ENCODE data around the gene TRIM7. TPM values are rescaled to one million over a fixed set of nuclear protein-coding genes. Genes with fewer than 3 reads are reported as not detected.

TRIM7 gene
- total and polyA plus RNA-seq, 2 experiments from 2014 or later, result 0.53 to 0.56 TPM

DNA sequence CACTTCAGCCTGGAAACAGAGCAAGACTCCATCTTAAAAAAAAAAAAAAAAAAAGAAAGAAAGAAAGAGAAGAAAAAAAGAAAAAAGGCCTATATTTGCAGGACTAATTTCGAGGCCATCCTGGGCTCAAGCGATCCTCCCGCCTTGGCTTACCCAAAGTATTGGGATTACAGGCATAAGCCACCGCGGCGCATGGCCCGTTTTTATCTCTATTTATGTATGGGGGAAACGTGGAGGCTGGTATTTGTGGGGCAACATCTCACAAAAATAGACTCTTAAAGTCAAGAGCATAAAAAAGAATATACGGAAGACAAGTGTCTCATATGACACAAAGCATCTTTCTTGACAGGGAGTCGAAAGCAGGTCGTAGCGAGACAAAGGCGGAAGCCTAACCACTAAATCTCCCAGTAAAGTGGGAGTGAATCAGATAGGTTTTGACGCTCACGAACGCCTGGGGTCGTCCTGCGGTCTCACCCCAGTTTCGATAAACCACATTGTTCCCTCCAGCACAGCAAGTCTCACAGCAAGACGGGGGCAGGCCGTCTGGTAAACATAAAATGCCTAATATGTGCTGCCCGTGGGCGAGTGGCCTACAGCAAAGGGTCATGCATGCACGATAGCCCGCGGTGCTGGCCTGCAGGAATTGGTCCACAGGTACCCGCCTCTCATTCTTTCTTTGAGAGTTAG lies 16.3 kb upstream of the TRIM7 start (continued):
- TF ChIP-seq, protein P1, sequence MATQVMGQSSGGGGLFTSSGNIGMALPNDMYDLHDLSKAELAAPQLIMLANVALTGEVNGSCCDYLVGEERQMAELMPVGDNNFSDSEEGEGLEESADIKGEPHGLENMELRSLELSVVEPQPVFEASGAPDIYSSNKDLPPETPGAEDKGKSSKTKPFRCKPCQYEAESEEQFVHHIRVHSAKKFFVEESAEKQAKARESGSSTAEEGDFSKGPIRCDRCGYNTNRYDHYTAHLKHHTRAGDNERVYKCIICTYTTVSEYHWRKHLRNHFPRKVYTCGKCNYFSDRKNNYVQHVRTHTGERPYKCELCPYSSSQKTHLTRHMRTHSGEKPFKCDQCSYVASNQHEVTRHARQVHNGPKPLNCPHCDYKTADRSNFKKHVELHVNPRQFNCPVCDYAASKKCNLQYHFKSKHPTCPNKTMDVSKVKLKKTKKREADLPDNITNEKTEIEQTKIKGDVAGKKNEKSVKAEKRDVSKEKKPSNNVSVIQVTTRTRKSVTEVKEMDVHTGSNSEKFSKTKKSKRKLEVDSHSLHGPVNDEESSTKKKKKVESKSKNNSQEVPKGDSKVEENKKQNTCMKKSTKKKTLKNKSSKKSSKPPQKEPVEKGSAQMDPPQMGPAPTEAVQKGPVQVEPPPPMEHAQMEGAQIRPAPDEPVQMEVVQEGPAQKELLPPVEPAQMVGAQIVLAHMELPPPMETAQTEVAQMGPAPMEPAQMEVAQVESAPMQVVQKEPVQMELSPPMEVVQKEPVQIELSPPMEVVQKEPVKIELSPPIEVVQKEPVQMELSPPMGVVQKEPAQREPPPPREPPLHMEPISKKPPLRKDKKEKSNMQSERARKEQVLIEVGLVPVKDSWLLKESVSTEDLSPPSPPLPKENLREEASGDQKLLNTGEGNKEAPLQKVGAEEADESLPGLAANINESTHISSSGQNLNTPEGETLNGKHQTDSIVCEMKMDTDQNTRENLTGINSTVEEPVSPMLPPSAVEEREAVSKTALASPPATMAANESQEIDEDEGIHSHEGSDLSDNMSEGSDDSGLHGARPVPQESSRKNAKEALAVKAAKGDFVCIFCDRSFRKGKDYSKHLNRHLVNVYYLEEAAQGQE (IDR thresholded peaks at IDR 0.05; ENCODE audit: unreplicated experiment), result no peak
- no peak for TF ChIP-seq ZNF114 (CRISPR knock-in tag; IDR thresholded peaks at IDR 0.05)
- no peak for TF ChIP-seq NANOG (IDR thresholded peaks at IDR 0.05; ENCODE audit: borderline replicate concordance)
- no peak for TF ChIP-seq ZNF331 (CRISPR knock-in tag; IDR thresholded peaks at IDR 0.05; ENCODE audit: low read depth)
- TF ChIP-seq STAT1 (IDR thresholded peaks at IDR 0.05; ENCODE audit: unreplicated experiment), result no peak
- no peak for TF ChIP-seq EZH2phosphoT487 (IDR thresholded peaks at IDR 0.05; ENCODE audit: unreplicated experiment)
- TF ChIP-seq, protein P2, sequence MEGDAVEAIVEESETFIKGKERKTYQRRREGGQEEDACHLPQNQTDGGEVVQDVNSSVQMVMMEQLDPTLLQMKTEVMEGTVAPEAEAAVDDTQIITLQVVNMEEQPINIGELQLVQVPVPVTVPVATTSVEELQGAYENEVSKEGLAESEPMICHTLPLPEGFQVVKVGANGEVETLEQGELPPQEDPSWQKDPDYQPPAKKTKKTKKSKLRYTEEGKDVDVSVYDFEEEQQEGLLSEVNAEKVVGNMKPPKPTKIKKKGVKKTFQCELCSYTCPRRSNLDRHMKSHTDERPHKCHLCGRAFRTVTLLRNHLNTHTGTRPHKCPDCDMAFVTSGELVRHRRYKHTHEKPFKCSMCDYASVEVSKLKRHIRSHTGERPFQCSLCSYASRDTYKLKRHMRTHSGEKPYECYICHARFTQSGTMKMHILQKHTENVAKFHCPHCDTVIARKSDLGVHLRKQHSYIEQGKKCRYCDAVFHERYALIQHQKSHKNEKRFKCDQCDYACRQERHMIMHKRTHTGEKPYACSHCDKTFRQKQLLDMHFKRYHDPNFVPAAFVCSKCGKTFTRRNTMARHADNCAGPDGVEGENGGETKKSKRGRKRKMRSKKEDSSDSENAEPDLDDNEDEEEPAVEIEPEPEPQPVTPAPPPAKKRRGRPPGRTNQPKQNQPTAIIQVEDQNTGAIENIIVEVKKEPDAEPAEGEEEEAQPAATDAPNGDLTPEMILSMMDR (conservative IDR thresholded peaks at IDR 0.05; ENCODE audit: low read depth in 2 of 2), result no peak
- no peak for TF ChIP-seq EZH2 (IDR thresholded peaks at IDR 0.05; ENCODE audit: low read depth, unreplicated experiment)
- TF ChIP-seq, protein P3, sequence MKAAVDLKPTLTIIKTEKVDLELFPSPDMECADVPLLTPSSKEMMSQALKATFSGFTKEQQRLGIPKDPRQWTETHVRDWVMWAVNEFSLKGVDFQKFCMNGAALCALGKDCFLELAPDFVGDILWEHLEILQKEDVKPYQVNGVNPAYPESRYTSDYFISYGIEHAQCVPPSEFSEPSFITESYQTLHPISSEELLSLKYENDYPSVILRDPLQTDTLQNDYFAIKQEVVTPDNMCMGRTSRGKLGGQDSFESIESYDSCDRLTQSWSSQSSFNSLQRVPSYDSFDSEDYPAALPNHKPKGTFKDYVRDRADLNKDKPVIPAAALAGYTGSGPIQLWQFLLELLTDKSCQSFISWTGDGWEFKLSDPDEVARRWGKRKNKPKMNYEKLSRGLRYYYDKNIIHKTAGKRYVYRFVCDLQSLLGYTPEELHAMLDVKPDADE (IDR thresholded peaks at IDR 0.05), result no peak
- TF ChIP-seq POLR2AphosphoS5 (IDR thresholded peaks at IDR 0.05; ENCODE audit: low read depth), result no peak

DNA sequence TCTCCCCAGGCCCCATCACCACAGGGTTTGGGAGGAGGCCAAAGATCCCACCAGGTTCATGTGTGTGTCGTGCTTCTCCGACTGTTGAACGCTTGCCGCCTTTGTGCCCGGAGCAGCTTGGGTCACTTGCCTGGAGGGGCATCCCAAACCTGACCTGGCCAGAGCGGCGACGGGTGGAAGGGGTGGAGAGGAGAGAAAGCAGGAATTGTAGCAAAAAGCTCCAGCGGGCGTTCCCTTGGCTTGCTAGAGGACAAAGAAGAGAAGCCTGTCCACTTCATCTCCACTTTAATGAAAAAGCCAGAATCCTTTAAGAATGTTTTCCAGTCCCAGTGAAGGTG lies 15.2 kb upstream of the TRIM7 start:
- Mint-ChIP-seq H3K36me3 (ENCODE audit: low read depth) (peaks cover 14% of the 10 kb centered on the region; the same call in 2 of the 3 replicates), H3K9me3 (peaks cover 16% of the 10 kb centered on the region), H3K4me3 (peak overlapping the region; percentile 73; the same call in 2 of the 3 replicates), H3K27me3 (ENCODE audit: insufficient read depth, low read depth, poor library complexity) (peaks cover 70% of the 10 kb centered on the region), H3K27ac (no peak overlapping the region), H3K4me1 (peaks cover 21% of the 10 kb centered on the region)
- H3K4me2 ChIP-seq, result no peak overlapping the region
- no peaks in the 10 kb centered on the region for H3K36me3 ChIP-seq (ENCODE audit: insufficient read depth)
- no peaks in the 10 kb centered on the region; the same call in 1 of the 2 replicates for H4K20me1 ChIP-seq (replicated peaks; ENCODE audit: insufficient read depth)
- H3K4me1 ChIP-seq (ENCODE audit: insufficient read depth), result peaks cover 12% of the 10 kb centered on the region; the same call in 1 of the 2 replicates
- H2AFZ ChIP-seq, result no peak overlapping the region
- H3K27ac ChIP-seq (ENCODE audit: low read depth), result no peak overlapping the region
- H3K27me3 ChIP-seq (ENCODE audit: insufficient read depth), result peaks cover 12% of the 10 kb centered on the region
- ATAC-seq, result no peak
- H3K79me2 ChIP-seq (replicated peaks; ENCODE audit: insufficient read depth), result peaks cover 9% of the 10 kb centered on the region
- TF ChIP-seq ZNF331 (CRISPR knock-in tag; IDR thresholded peaks at IDR 0.05; ENCODE audit: low read depth) (no peak), NANOG (IDR thresholded peaks at IDR 0.05; ENCODE audit: borderline replicate concordance) (no peak), STAT1 (IDR thresholded peaks at IDR 0.05; ENCODE audit: unreplicated experiment) (no peak), JUNB (IDR thresholded peaks at IDR 0.05; ENCODE audit: unreplicated experiment) (no peak)
- no peak for DNase-seq (ENCODE audit: low spot score)
- H3K9me2 ChIP-seq (ENCODE audit: insufficient read depth), result no peaks in the 10 kb centered on the region
- no peak overlapping the region for H3K4me3 ChIP-seq
- peaks cover 20% of the 10 kb centered on the region for H3F3A ChIP-seq (replicated peaks; ENCODE audit: low read depth)
